ENCODE measurements around the gene MBP. TPM values are rescaled to one million over a fixed set of nuclear protein-coding genes. Genes with fewer than 3 reads are reported as not detected.

The MBP gene
- total and polyA plus RNA-seq, 4 experiments from 2014 or later = 92.2 to 187 (median 149) TPM

DNA sequence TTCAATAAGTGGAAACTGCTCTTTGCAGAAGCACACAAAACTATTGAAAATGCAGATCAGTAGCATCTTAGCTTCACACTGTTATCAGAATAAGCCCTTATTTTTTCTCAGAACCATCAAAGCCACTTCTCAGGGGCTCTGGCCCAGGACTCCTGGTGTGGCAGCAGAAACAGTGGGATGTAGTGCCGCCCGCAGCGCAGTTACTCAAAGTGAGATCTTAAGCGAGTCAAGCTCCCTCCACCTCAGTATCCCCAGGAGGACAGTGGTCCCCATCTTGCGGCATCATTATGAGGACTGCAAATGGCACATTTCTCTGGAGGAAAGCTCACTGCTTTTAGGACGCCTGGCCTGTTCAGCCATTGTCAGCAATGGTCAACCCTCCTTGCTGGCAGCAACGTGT, 60.0 kb downstream of the MBP start:
- peaks cover 79 to 99% (median 91%) of the 10 kb centered on the region in 4 donors for H3K4me1 Mint-ChIP-seq
- peak overlapping the region; percentile 78 for H3K27ac ChIP-seq (ENCODE audit: low read depth, low read length)
- no peak overlapping the region for H3K4me3 ChIP-seq (ENCODE audit: low read length in 2 of 2)
- no peaks in the 10 kb centered on the region for H3K27me3 Mint-ChIP-seq
- H3K36me3 ChIP-seq (ENCODE audit: insufficient read depth, low read length) = no peaks in the 10 kb centered on the region
- H3K36me3 Mint-ChIP-seq = peaks cover 20 to 48% of the 10 kb centered on the region in 2 donors
- peak overlapping the region; percentile 97 to 100 (median 99) for H3K27ac Mint-ChIP-seq
- H3K4me1 ChIP-seq (ENCODE audit: insufficient read depth, low read length) = peaks cover 96% of the 10 kb centered on the region
- H3K9me3 ChIP-seq (ENCODE audit: control insufficient read depth in 1 of 2, low read length in 2 of 2) = no peaks in the 10 kb centered on the region
- no peak for DNase-seq
- H3K27me3 ChIP-seq (ENCODE audit: insufficient read depth, low read length) = no peaks in the 10 kb centered on the region
- CTCF ChIA-PET (ENCODE audit: partially characterized antibody) = interaction anchor here (0.7 to 7.7 kb wide), 4 partner anchors 10 to 30 kb away, joined by 3 to 60 read pairs (median 10); no protein-coding TSS in a partner anchor
- POLR2A ChIA-PET (ENCODE audit: partially characterized antibody) = interaction anchor here (0.9 to 15.4 kb wide), 8 partner anchors 10 to 58 kb away, joined by 5 to 178 read pairs (median 61); partner anchors contain the start of gene MBP
- H3K4me3 Mint-ChIP-seq = peak overlapping the region in 4 of 8 donors; percentile 5 to 86 (median 65)
- no peaks in the 10 kb centered on the region for H3K9me3 Mint-ChIP-seq
- intact Hi-C loops (cut with micrococcal nuclease) = loop anchor here (1.0 kb wide), 3 partner anchors 8 to 18 kb away; no protein-coding TSS in a partner anchor

DNA sequence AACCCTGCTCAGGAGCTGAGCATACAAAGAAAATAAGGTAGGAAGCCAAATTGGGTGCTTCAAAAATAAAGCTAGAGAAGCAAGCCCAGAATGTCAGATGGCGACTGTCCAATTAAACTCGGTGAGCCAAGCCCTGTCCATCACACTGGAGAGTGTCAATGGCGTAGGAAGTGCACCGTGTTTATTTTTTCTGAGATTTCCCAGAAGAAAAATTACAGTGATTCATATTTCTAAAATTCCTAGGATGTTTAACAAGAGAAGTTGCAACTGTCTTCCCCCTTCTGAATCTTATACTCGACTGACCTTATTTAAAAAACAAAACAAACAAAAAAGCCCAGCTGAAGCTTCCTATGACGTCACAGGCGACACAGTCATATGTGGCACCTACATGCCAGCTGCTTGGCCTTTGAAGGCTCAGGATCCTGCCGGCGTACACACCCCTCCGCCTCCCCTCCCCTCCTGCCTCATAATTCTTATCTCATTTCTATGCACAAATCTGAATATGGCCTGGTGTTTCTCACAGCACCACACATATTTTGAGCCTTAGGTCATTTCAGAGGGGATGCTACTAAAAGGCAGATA, 60.8 kb downstream of the MBP start:
- POLR2A ChIA-PET (ENCODE audit: partially characterized antibody) = interaction anchor here (0.7 to 15.4 kb wide), 10 partner anchors 8 to 58 kb away, joined by 3 to 178 read pairs (median 15); partner anchors contain the start of gene MBP
- H3K4me1 ChIP-seq (ENCODE audit: insufficient read depth, low read length) = peaks cover 99% of the 10 kb centered on the region
- DNase-seq = peak; percentile 77 to 94 (median 82)
- CTCF ChIA-PET (ENCODE audit: partially characterized antibody) = interaction anchor here (0.9 to 7.7 kb wide), 5 partner anchors 10 to 71 kb away, joined by 3 to 60 read pairs (median 10); no protein-coding TSS in a partner anchor
- intact Hi-C loops (cut with micrococcal nuclease) = loop anchor here (1.0 kb wide), 3 partner anchors 8 to 18 kb away; no protein-coding TSS in a partner anchor
- H3K27me3 ChIP-seq (ENCODE audit: insufficient read depth, low read length) = no peaks in the 10 kb centered on the region
- peaks cover 84 to 100% (median 94%) of the 10 kb centered on the region in 4 donors for H3K4me1 Mint-ChIP-seq
- peak overlapping the region; percentile 97 to 100 (median 99) for H3K27ac Mint-ChIP-seq
- H3K9me3 Mint-ChIP-seq = no peaks in the 10 kb centered on the region
- no peaks in the 10 kb centered on the region for H3K36me3 ChIP-seq (ENCODE audit: insufficient read depth, low read length)
- peak overlapping the region in 1 of 2 donors; percentile 21 for H3K4me3 ChIP-seq (ENCODE audit: low read length in 2 of 2)
- peak overlapping the region; percentile 7 to 86 (median 52) for H3K4me3 Mint-ChIP-seq
- H3K27me3 Mint-ChIP-seq = no peaks in the 10 kb centered on the region
- H3K9me3 ChIP-seq (ENCODE audit: control insufficient read depth in 1 of 2, low read length in 2 of 2) = no peaks in the 10 kb centered on the region
- peaks cover 15 to 50% of the 10 kb centered on the region in 2 donors for H3K36me3 Mint-ChIP-seq
- H3K27ac ChIP-seq (ENCODE audit: low read depth, low read length) = peak overlapping the region; percentile 78

DNA sequence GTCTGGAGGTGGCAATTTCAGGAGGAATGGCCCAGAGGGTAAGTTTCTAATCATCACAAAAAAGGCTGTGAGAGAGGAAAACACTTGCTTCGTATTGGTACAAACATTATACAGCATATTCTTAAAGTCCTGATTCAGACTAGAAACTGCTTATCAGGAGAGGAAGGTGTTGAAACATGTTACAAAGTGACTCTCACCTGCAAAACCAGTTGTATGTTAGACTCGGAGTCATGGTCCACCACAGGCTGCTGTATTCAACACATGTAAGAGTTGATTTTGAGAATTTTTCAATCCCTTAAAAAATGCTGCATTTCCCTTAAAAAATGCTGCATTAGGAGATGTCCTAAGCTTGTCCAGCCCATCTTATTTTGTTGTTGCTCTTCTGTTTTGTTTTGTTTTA, 61.5 kb downstream of the MBP start:
- H3K4me3 Mint-ChIP-seq = peak overlapping the region in 6 of 8 donors; percentile 17 to 86 (median 46)
- peak overlapping the region; percentile 97 to 100 (median 99) for H3K27ac Mint-ChIP-seq
- no peak for DNase-seq
- peaks cover 84 to 100% (median 94%) of the 10 kb centered on the region in 4 donors for H3K4me1 Mint-ChIP-seq
- intact Hi-C loops (cut with micrococcal nuclease) = no loop called here
- Histone ChIP-seq H3K4me1 (ENCODE audit: insufficient read depth, low read length) (peaks cover 99% of the 10 kb centered on the region), H3K27ac (ENCODE audit: low read depth, low read length) (peak overlapping the region; percentile 78), H3K9me3 (ENCODE audit: control insufficient read depth in 1 of 2, low read length in 2 of 2) (no peaks in the 10 kb centered on the region), H3K27me3 (ENCODE audit: insufficient read depth, low read length) (no peaks in the 10 kb centered on the region), H3K36me3 (ENCODE audit: insufficient read depth, low read length) (peaks cover 2% of the 10 kb centered on the region), H3K4me3 (ENCODE audit: low read length in 2 of 2) (no peak overlapping the region)
- POLR2A ChIA-PET (ENCODE audit: partially characterized antibody) = interaction anchor here (1.0 to 15.4 kb wide), 7 partner anchors 8 to 59 kb away, joined by 4 to 178 read pairs (median 101); partner anchors contain the start of gene MBP
- H3K36me3 Mint-ChIP-seq = peaks cover 14 to 47% of the 10 kb centered on the region in 2 donors
- no peaks in the 10 kb centered on the region for H3K27me3 Mint-ChIP-seq
- CTCF ChIA-PET (ENCODE audit: partially characterized antibody) = interaction anchor here (0.9 to 7.7 kb wide), 5 partner anchors 9 to 71 kb away, joined by 3 to 60 read pairs (median 16); no protein-coding TSS in a partner anchor
- no peaks in the 10 kb centered on the region for H3K9me3 Mint-ChIP-seq

DNA sequence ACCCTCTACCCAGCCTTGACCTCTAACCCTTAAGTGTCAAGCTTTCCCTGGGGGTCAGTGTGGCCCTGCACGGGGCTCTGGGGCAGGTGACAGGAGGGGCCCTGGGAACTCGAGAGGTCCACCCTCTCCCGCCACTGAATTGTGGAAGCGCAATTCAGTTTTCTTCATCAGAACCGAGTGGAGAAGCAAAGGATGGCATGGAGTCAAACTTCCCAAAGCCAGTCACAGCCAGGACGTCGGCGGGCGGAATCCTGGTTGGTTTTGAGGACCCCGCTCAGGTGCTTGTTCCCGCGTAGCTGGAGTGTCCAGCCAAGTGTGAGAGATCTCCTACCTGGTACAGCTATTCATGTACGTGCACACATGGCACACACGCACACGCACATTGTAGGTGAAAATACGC, 62.0 kb downstream of the MBP start:
- intact Hi-C loops (cut with micrococcal nuclease) = no loop called here
- Mint-ChIP-seq H3K27me3 (no peaks in the 10 kb centered on the region), H3K4me1 (peaks cover 87 to 100% (median 95%) of the 10 kb centered on the region in 4 donors), H3K9me3 (no peaks in the 10 kb centered on the region), H3K36me3 (peaks cover 18 to 49% of the 10 kb centered on the region in 2 donors), H3K27ac (peak overlapping the region; percentile 97 to 100 (median 99)), H3K4me3 (peak overlapping the region in 5 of 8 donors; percentile 17 to 87 (median 63))
- DNase-seq = no peak
- H3K9me3 ChIP-seq (ENCODE audit: control insufficient read depth in 1 of 2, low read length in 2 of 2) = no peaks in the 10 kb centered on the region
- CTCF ChIA-PET (ENCODE audit: partially characterized antibody) = interaction anchor here (1.0 to 7.7 kb wide), 5 partner anchors 15 to 137 kb away, joined by 4 to 60 read pairs (median 10); no protein-coding TSS in a partner anchor
- H3K4me1 ChIP-seq (ENCODE audit: insufficient read depth, low read length) = peaks cover 99% of the 10 kb centered on the region
- no peaks in the 10 kb centered on the region for H3K27me3 ChIP-seq (ENCODE audit: insufficient read depth, low read length)
- peak overlapping the region; percentile 78 for H3K27ac ChIP-seq (ENCODE audit: low read depth, low read length)
- POLR2A ChIA-PET (ENCODE audit: partially characterized antibody) = interaction anchor here (0.6 to 15.4 kb wide), 10 partner anchors 9 to 71 kb away, joined by 3 to 178 read pairs (median 16); partner anchors contain the start of gene MBP
- H3K36me3 ChIP-seq (ENCODE audit: insufficient read depth, low read length) = peaks cover 5% of the 10 kb centered on the region
- no peak overlapping the region for H3K4me3 ChIP-seq (ENCODE audit: low read length in 2 of 2)

DNA sequence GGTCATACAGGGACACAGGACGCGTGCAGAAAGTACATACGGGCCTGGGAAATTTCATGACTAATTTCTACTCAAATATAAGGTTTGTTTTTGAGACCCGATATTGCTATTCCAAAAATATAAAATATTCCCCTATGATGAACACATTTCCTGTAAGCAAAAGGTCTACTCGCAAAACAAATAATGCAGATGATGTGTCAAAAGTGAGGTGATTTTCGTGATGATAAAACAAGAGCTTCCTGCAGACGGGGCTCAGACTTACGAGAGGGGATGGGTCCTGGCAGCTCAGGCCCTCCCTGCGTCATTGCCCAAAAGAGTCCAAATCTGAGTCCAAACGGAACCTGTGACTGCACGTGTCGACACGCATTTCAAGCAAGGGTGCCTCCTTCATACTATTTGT, 62.7 kb downstream of the MBP start:
- Histone ChIP-seq H3K4me1 (ENCODE audit: insufficient read depth, low read length) (peaks cover 99% of the 10 kb centered on the region), H3K27ac (ENCODE audit: low read depth, low read length) (peak overlapping the region; percentile 78), H3K36me3 (ENCODE audit: insufficient read depth, low read length) (peaks cover 5% of the 10 kb centered on the region), H3K4me3 (ENCODE audit: low read length in 2 of 2) (no peak overlapping the region), H3K9me3 (ENCODE audit: control insufficient read depth in 1 of 2, low read length in 2 of 2) (no peaks in the 10 kb centered on the region), H3K27me3 (ENCODE audit: insufficient read depth, low read length) (no peaks in the 10 kb centered on the region)
- Mint-ChIP-seq H3K36me3 (peaks cover 25 to 51% of the 10 kb centered on the region in 2 donors), H3K4me1 (peaks cover 86 to 100% (median 95%) of the 10 kb centered on the region in 4 donors), H3K4me3 (peak overlapping the region; percentile 59 to 87 (median 70)), H3K27ac (peak overlapping the region; percentile 97 to 100 (median 99)), H3K9me3 (peaks cover 0 to 2% (median 0%) of the 10 kb centered on the region in 8 donors), H3K27me3 (no peaks in the 10 kb centered on the region)
- ChIA-PET CTCF (ENCODE audit: partially characterized antibody) (interaction anchor here (1.0 to 7.7 kb wide), 7 partner anchors 14 to 138 kb away, joined by 4 to 60 read pairs (median 16); no protein-coding TSS in a partner anchor), POLR2A (ENCODE audit: partially characterized antibody) (interaction anchor here (0.6 to 15.4 kb wide), 11 partner anchors 8 to 70 kb away, joined by 3 to 178 read pairs (median 11); partner anchors contain the start of gene MBP)
- intact Hi-C loops (cut with micrococcal nuclease) = loop anchor here (5.0 to 10.0 kb wide), 2 partner anchors 137 to 245 kb away; partner anchors contain the start of gene ZNF236
- DNase-seq = peak; percentile 45 to 89 (median 56)

DNA sequence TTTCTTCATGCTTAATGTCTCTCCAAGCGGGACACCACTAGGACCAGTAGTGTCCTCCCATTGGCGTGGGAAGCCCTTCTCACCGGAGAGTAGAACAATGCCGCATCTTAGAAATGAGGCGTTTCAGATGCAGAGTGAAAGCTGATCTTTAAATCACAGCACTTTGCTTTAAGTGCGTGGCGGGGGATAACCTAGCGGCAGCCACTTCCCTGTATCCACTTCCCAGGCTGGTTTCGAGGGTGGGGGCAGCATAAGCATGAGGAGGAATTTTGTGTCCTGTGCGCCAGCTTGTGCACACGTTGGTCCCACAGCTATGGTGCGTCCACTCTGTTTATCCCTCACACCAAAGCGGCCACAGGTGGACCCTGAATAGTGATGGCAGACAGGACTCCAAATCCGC, 63.1 kb downstream of the MBP start:
- peaks cover 99% of the 10 kb centered on the region for H3K4me1 ChIP-seq (ENCODE audit: insufficient read depth, low read length)
- peaks cover 29 to 55% of the 10 kb centered on the region in 2 donors for H3K36me3 Mint-ChIP-seq
- DNase-seq = no peak
- H3K27ac Mint-ChIP-seq = peak overlapping the region; percentile 97 to 100 (median 99)
- intact Hi-C loops (cut with micrococcal nuclease) = loop anchor here (5.0 to 10.0 kb wide), 2 partner anchors 138 to 245 kb away; partner anchors contain the start of gene ZNF236
- H3K27me3 ChIP-seq (ENCODE audit: insufficient read depth, low read length) = no peaks in the 10 kb centered on the region
- CTCF ChIA-PET (ENCODE audit: partially characterized antibody) = interaction anchor here (0.8 to 7.7 kb wide), 9 partner anchors 14 to 138 kb away, joined by 3 to 60 read pairs (median 10); no protein-coding TSS in a partner anchor
- peaks cover 0 to 2% (median 0%) of the 10 kb centered on the region in 8 donors for H3K9me3 Mint-ChIP-seq
- peaks cover 10% of the 10 kb centered on the region for H3K36me3 ChIP-seq (ENCODE audit: insufficient read depth, low read length)
- H3K4me3 Mint-ChIP-seq = peak overlapping the region in 7 of 8 donors; percentile 63 to 87 (median 75)
- H3K9me3 ChIP-seq (ENCODE audit: control insufficient read depth in 1 of 2, low read length in 2 of 2) = no peaks in the 10 kb centered on the region
- POLR2A ChIA-PET (ENCODE audit: partially characterized antibody) = interaction anchor here (1.1 to 15.4 kb wide), 10 partner anchors 8 to 69 kb away, joined by 3 to 178 read pairs (median 18); partner anchors contain the start of gene MBP
- H3K27ac ChIP-seq (ENCODE audit: low read depth, low read length) = peak overlapping the region; percentile 78
- no peak overlapping the region for H3K4me3 ChIP-seq (ENCODE audit: low read length in 2 of 2)
- peaks cover 87 to 100% (median 95%) of the 10 kb centered on the region in 4 donors for H3K4me1 Mint-ChIP-seq
- no peaks in the 10 kb centered on the region for H3K27me3 Mint-ChIP-seq
